ENCODE measurements around the gene CD22.

The CD22 gene

GRCh38 chr19:35329323-35329722 lies 336 bp downstream of the CD22 start:
- Histone ChIP-seq H3K4me3 (ENCODE audit: low read depth, low read length) (no peak overlapping the region), H3K27ac (ENCODE audit: extremely low read depth, low read depth, low read length) (no peak overlapping the region), H3K9me3 (ENCODE audit: control insufficient read depth, insufficient read depth, low read depth, low read length) (no peaks in the 10 kb centered on the region), H3K4me1 (ENCODE audit: control insufficient read depth, insufficient read depth, low read length) (no peaks in the 10 kb centered on the region), H3K36me3 (ENCODE audit: control insufficient read depth in 2 of 2, insufficient read depth in 1 of 2, low read length in 2 of 2) (no peaks in the 10 kb centered on the region)
- ChIA-PET POLR2A (no interaction called here), CTCF (interaction anchor here (0.5 to 2.9 kb wide), 2 partner anchors 24 to 165 kb away, joined by 3 to 16 read pairs; no protein-coding TSS in a partner anchor)
- TF ChIP-seq TRIM28 (IDR thresholded peaks at IDR 0.05; ENCODE audit: borderline replicate concordance, low read length) (no peak), HOXA7 (CRISPR knock-in tag; IDR thresholded peaks at IDR 0.05; ENCODE audit: borderline replicate concordance) (no peak), ZNF626 (tag by site-specific recombination; IDR thresholded peaks at IDR 0.05) (no peak), ZNF2 (tag by site-specific recombination; IDR thresholded peaks at IDR 0.05) (no peak), ZNF302 (tag by site-specific recombination; IDR thresholded peaks at IDR 0.05; ENCODE audit: low read depth) (no peak), ZNF112 (tag by site-specific recombination; IDR thresholded peaks at IDR 0.05) (no peak), ZNF202 (tag by site-specific recombination; IDR thresholded peaks at IDR 0.05; ENCODE audit: borderline replicate concordance) (no peak), ZNF394 (tag by site-specific recombination; IDR thresholded peaks at IDR 0.05; ENCODE audit: borderline replicate concordance) (no peak), ZNF266 (tag by site-specific recombination; IDR thresholded peaks at IDR 0.05; ENCODE audit: low read depth) (no peak), ZNF645 (tag by site-specific recombination; IDR thresholded peaks at IDR 0.05) (no peak), ZIC2 (tag by site-specific recombination; IDR thresholded peaks at IDR 0.05) (no peak), ZNF169 (tag by site-specific recombination; IDR thresholded peaks at IDR 0.05) (no peak)
- TF ChIP-seq, protein P1, sequence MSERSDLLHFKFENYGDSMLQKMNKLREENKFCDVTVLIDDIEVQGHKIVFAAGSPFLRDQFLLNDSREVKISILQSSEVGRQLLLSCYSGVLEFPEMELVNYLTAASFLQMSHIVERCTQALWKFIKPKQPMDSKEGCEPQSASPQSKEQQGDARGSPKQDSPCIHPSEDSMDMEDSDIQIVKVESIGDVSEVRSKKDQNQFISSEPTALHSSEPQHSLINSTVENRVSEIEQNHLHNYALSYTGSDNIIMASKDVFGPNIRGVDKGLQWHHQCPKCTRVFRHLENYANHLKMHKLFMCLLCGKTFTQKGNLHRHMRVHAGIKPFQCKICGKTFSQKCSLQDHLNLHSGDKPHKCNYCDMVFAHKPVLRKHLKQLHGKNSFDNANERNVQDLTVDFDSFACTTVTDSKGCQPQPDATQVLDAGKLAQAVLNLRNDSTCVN (tag by site-specific recombination; optimal IDR thresholded peaks at IDR 0.05) = no peak
- TF ChIP-seq, protein P2, sequence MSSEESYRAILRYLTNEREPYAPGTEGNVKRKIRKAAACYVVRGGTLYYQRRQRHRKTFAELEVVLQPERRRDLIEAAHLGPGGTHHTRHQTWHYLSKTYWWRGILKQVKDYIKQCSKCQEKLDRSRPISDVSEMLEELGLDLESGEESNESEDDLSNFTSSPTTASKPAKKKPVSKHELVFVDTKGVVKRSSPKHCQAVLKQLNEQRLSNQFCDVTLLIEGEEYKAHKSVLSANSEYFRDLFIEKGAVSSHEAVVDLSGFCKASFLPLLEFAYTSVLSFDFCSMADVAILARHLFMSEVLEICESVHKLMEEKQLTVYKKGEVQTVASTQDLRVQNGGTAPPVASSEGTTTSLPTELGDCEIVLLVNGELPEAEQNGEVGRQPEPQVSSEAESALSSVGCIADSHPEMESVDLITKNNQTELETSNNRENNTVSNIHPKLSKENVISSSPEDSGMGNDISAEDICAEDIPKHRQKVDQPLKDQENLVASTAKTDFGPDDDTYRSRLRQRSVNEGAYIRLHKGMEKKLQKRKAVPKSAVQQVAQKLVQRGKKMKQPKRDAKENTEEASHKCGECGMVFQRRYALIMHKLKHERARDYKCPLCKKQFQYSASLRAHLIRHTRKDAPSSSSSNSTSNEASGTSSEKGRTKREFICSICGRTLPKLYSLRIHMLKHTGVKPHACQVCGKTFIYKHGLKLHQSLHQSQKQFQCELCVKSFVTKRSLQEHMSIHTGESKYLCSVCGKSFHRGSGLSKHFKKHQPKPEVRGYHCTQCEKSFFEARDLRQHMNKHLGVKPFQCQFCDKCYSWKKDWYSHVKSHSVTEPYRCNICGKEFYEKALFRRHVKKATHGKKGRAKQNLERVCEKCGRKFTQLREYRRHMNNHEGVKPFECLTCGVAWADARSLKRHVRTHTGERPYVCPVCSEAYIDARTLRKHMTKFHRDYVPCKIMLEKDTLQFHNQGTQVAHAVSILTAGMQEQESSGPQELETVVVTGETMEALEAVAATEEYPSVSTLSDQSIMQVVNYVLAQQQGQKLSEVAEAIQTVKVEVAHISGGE (tag by site-specific recombination; conservative IDR thresholded peaks at IDR 0.05; ENCODE audit: low read depth) = no peak
- TF ChIP-seq, protein P3, sequence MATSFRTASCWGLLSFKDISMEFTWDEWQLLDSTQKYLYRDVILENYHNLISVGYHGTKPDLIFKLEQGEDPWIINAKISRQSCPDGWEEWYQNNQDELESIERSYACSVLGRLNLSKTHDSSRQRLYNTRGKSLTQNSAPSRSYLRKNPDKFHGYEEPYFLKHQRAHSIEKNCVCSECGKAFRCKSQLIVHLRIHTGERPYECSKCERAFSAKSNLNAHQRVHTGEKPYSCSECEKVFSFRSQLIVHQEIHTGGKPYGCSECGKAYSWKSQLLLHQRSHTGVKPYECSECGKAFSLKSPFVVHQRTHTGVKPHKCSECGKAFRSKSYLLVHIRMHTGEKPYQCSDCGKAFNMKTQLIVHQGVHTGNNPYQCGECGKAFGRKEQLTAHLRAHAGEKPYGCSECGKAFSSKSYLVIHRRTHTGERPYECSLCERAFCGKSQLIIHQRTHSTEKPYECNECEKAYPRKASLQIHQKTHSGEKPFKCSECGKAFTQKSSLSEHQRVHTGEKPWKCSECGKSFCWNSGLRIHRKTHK (tag by site-specific recombination; IDR thresholded peaks at IDR 0.05) = no peak

DNA sequence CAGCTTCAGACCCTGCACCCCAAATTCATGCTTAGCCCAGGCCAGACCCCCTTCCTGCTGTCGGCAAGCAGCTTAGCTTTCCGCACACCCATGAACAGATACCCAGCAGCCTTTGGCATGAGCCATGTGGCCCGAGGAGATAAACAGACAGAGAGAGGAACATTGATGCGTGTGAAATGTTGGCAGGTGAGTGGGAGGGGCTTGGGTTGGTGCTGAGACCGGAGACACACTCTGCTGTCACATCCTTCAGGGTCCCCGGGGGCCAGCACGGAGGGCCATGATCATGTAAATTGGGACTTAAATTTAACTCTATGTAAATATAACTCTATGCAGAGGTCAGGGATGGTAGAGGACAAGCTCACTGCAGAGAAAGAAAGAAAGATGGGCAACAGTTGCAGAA lies 1.5 kb downstream of the CD22 start:
- POLR2A ChIA-PET = no interaction called here
- TF ChIP-seq ZNF214 (tag by site-specific recombination; IDR thresholded peaks at IDR 0.05; ENCODE audit: borderline replicate concordance) = no peak
- TF ChIP-seq ZNF114 (tag by site-specific recombination; IDR thresholded peaks at IDR 0.05) = no peak
- TF ChIP-seq, protein P4, sequence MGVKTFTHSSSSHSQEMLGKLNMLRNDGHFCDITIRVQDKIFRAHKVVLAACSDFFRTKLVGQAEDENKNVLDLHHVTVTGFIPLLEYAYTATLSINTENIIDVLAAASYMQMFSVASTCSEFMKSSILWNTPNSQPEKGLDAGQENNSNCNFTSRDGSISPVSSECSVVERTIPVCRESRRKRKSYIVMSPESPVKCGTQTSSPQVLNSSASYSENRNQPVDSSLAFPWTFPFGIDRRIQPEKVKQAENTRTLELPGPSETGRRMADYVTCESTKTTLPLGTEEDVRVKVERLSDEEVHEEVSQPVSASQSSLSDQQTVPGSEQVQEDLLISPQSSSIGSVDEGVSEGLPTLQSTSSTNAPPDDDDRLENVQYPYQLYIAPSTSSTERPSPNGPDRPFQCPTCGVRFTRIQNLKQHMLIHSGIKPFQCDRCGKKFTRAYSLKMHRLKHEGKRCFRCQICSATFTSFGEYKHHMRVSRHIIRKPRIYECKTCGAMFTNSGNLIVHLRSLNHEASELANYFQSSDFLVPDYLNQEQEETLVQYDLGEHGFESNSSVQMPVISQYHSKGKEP (tag by site-specific recombination; IDR thresholded peaks at IDR 0.05) = no peak
- TF ChIP-seq ZIC2 (tag by site-specific recombination; IDR thresholded peaks at IDR 0.05) = no peak
- no peak for TF ChIP-seq KLF7 (tag by site-specific recombination; IDR thresholded peaks at IDR 0.05; ENCODE audit: borderline replicate concordance)
- TF ChIP-seq SP3 (tag by site-specific recombination; IDR thresholded peaks at IDR 0.05) = no peak
- TF ChIP-seq ZNF112 (tag by site-specific recombination; IDR thresholded peaks at IDR 0.05) = no peak
- TF ChIP-seq ZBTB17 (tag by site-specific recombination; IDR thresholded peaks at IDR 0.05) = no peak
- no peak for TF ChIP-seq BCL11A (tag by site-specific recombination; IDR thresholded peaks at IDR 0.05; ENCODE audit: low read depth)
- TF ChIP-seq INSM2 (tag by site-specific recombination; IDR thresholded peaks at IDR 0.05) = no peak
- TF ChIP-seq GLIS1 (tag by site-specific recombination; IDR thresholded peaks at IDR 0.05) = no peak
- no peak for TF ChIP-seq YY1 (tag by site-specific recombination; IDR thresholded peaks at IDR 0.05)
- TF ChIP-seq WT1 (tag by site-specific recombination; IDR thresholded peaks at IDR 0.05) = no peak

More for the DNA sequence above, 1.5 kb downstream of the CD22 start:
- Histone ChIP-seq H3K36me3 (ENCODE audit: control insufficient read depth in 2 of 2, insufficient read depth in 1 of 2, low read length in 2 of 2) (no peaks in the 10 kb centered on the region), H3K9me3 (ENCODE audit: control insufficient read depth, insufficient read depth, low read depth, low read length) (no peaks in the 10 kb centered on the region), H3K4me3 (ENCODE audit: low read depth, low read length) (no peak overlapping the region), H3K27ac (ENCODE audit: extremely low read depth, low read depth, low read length) (no peak overlapping the region), H3K4me1 (ENCODE audit: control insufficient read depth, insufficient read depth, low read length) (no peaks in the 10 kb centered on the region)
- CTCF ChIA-PET = interaction anchor here (0.9 to 6.8 kb wide), 3 partner anchors 23 to 286 kb away, joined by 3 to 40 read pairs (median 5); no protein-coding TSS in a partner anchor
